ENCODE results near the gene GPAT3.
"Not testable (repeated sequence)": the region's sequence is repeated elsewhere in the genome, so short reads cannot be mapped to it uniquely, and the experiment has no call there.

GPAT3 gene

DNA sequence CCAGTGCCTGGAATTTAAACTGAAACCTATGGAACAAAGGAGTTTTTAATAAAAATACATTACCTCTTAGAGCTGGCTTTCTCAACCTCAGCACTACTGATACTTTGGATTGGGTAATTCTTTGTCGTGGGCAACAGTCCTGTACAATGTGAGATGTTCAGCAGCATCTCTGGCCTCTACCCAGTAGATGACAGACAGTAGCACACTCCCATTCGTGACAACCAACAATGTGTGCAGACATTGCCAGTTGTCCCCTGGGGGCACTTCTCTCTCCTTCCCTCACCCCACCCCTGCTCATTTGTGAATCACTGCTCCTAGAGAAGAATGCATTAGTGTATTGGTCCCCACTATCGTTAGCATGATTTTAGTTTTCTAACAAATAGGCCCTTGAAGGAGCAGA lies 16.2 kb downstream of the GPAT3 start:
- no peak for ATAC-seq
- DNase-seq = no peak

DNA sequence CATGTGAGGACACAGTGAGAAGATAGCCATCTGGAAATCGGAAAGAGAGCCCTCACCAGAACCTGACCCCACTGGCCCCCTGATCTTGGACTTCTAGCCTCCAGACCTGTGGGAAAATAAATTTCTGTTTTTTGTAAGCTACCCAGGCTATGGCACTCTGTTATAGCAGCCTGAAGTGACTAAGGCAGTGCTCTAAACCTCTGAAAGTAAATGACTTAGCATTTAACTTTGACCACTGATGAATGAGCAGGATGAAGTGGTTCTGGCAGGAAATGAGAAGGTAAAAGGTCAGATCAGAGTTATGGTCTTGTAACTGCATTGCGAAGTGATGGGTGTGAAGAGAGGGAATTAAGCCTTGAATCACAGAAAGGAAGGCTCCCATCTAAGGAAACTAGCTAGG lies 17.0 kb downstream of the GPAT3 start:
- DNase-seq (no peak), ATAC-seq (peak; percentile 80)

DNA sequence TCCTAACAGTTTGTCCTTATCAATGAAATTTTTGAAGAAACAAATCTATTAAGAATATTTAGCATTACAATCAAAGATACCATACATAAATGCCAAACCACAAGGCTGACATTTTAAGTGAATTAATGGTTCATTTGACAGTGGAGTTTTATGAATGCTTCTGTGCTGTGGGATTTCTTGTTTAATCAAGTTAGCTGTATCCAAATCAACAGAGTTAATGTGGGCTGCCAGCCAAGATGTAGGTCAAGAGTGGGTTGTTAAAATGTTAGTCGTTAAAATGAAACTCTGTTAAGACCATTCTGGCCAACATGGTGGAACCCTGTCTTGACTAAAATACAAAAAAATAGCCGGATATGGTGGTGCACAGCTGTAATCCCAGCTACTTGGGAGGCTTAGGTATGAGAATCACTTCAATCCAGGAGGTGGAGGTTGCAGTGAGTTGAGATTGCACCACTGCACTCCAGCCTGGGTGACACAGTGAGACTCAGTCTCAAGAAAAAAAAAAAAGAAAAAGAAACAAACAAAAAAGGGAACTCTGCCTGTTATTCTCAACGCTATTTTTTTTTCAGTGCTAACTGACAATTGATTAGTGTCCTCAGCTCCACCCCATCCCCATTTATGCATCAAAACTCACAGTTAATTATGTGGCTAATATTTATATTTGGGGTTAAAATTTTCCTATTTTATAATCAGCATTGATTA lies 20.2 kb downstream of the GPAT3 start:
- DNase-seq = no peak
- ATAC-seq = no peak

DNA sequence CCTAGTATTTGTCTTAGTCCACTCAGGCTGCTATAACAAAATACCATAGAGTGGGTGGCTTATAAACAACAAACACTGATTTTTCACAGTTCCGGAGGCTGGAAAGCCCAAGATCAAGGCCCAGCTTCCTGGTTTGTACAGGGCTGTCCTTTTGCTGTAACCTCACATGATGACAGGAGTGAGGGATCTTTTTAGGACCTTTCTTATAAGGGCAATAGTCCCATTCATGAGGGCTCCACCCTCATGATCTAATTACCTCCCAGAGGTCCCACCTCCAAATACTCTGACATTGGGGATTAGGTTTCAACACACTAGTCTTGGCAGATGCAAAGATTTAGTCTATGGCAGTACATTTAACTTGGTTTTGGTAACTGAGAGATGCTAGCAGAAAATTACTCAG lies 20.9 kb downstream of the GPAT3 start:
- ATAC-seq (no peak), DNase-seq (no peak)

DNA sequence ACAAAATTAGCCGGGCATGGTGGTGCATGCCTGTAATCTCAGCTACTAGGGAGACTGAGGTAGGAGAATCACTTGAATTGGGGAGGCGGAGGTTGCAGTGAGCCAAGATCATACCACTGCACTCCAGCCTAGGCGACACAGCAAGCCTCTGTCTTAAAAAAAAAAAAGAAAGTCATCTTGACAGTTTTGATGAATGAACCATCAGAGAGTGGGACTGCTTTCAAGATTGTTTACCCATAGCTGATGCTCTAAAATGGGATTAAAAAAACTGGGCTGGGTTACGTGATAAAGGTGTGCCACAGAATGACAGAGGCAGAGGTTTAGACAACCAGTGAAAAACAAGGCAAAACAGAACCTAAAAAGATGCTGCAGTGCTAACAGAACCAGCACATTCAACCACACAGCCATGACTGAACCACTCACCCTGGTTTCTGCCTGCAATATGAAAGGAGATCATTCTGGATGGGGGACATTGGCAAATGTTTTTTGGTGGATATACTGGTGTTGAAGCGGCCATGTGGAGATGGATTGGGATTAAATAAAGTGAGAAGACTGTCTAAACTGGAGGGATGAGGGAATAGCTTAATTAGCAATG lies 22.2 kb downstream of the GPAT3 start:
- no peak for ATAC-seq
- no peak for DNase-seq

DNA sequence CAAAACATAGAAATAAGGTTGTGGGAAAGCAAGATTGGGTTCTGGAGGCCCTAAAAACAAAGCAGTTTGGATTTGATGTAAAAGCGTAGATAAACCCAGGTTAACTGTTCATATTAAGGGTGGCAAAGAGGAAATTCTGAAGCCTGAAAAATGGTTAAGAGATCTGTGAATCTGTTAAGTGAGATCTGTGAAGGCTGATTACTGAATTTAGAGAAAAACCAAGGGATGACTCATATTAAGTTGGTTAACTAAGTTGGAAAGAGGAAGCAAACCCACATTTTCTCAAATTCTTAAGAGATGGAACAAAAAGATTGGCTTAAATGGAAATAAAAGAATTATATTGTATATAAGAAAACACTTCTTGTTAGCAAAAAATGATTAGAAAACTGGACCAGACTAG lies 22.8 kb downstream of the GPAT3 start:
- ATAC-seq = peak; percentile 53
- no peak for DNase-seq

DNA sequence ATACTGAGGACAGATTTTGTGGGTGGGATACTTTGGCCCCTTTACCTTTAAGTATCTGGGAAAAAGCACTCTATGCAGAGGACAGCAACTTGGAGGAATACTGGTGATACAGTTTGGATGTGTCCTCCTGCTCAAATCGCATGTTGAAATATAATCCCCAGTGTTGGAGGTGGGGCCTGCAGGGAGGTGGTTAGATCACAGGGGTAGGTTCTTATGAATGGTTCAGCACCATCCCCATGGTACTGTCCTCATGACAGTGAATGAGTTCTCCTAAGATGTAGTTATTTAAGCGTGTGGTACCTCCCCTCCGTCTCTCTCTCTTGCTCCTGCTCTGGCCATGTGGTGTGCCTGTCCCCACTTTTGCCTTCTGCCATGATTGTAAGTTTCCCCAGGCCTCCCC lies 24.6 kb downstream of the GPAT3 start:
- DNase-seq = no peak

DNA sequence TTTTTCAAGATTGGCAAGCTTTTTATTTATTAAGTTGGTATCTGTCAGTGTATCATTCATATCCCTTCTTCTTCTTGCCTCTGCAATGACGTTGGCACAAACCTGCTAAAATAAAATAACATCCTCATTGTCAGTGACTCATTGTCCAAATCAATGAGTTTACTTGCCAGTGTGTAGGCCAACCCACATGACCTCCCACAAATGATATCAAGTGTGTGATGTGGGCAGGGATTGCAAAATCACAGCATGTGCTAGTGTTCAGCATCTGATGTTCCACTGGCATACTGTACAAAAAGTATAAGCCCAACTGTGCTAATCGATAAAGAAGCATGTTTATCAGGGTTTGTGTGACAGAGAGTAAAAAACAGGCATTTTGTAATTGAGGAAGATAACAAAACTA lies 25.5 kb downstream of the GPAT3 start:
- peak; percentile 9 for DNase-seq
- ATAC-seq = peak; percentile 49

More for the DNA sequence above, 24.6 kb downstream of the GPAT3 start:
- ATAC-seq = no peak

DNA sequence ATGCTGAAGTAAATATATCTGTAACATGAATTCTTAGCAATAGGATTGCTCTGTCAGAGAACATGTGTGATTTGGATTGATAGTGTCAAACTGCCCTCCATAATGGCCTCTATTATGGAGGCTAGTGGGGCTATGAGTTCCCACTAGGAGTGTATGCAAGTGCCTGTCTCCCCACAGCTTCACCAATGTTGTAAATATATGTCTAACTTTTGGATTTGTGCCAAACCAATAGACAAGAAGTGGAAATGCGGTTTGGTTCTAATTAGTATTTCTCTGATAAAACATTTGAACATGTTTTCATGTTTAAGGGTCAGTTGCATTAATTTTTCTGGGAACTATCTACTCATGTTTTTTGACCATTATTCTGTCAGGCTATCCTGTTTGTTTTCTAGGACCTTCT lies 28.1 kb downstream of the GPAT3 start:
- ATAC-seq (no peak), DNase-seq (no peak)

DNA sequence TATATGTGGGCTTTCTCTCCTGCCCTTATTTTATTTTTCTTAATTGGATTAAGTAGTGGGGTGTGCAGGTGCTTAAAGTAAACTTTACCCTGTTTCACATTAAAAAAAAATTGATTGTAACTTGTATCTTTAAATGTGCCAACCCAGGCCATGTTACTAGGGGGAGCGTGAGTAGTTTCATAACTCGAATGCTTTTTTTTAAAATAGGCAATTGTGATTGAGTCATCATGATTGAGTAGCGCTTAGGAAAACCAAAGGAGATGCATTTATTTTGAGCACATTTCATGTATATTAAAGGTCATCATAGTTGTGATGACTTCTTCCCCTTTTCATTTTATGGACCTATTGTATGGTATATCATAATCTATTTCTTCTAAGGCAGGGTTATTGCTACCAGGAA lies 32.2 kb downstream of the GPAT3 start:
- DNase-seq (no peak), ATAC-seq (no peak)

DNA sequence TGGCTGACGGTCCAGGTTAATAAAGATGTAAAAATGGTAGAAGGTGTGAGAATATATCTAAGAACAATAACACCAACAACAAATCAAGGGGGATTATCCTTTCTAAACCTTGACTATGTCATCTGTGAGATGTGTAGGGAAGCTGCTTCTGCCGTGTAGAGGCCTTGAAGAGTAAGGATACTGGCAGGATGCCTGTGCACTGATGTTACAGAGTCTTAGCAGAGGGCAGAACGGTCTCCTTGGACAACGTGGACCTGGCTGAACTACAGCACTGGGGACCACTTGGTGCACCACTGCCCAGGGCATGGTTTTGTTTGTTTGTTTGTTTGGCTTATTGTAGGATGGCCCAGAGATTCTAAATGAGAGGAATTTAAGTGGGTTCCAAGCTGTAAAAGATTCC lies 33.5 kb downstream of the GPAT3 start:
- ATAC-seq (no peak), DNase-seq (no peak)

DNA sequence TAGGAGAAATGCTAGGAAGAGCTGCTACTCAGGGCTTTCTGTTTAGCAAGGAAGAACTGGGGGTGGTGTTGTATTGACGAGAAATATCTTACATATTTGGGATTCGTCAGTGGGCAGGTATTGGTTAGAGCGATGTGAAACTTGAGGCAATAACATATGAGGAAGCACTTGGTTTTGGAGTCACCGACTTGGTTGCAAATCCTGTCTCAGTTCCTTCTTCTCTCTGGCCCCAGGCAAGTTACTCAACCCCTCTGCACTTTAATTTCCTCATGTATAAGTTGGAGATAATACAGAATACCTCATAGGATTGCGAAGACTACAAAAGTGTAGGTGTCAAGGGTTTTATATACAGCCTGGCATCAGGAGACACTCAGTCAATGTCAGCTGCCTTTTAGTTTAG lies 34.1 kb downstream of the GPAT3 start:
- DNase-seq = no peak
- no peak for ATAC-seq

DNA sequence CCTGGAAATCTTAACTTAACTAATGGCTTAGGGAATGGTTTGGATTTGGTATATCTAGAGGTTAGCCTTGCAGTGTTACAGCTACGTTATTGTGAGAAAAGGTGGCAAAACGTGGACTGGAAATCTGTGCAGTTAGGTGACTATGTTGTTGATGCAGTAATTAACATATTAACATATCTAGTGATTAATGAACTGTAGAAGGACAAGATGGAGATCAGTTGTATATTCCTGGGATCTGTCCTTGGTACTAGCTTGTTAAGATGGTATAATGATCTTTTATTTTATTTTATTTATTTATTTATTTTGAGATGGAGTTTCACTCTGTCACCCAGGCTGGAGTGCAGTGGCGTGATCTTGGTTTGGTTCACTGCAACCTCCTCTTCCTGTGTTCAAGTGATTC lies 36.9 kb downstream of the GPAT3 start:
- ATAC-seq = no peak
- DNase-seq = no peak

DNA sequence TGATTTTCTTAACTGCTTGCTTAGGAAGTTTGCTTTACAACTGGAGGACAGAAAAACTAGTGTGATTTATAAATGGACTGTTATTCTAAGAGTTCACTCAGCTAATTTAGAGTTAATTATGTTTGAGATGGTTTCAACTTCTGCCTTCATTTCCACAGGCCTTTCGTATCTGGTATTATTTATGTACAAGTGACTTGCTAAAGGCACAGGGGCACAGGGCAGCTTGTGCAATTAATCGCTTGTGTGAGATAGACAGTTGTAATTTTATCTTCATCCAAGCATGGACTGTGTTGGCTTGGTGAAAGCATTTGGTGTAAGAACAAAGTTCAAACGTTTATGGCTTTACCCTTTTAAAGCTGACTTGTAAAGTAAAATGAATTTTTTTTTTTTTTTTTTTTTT lies 38.3 kb downstream of the GPAT3 start:
- DNase-seq (no peak), ATAC-seq (no peak)

DNA sequence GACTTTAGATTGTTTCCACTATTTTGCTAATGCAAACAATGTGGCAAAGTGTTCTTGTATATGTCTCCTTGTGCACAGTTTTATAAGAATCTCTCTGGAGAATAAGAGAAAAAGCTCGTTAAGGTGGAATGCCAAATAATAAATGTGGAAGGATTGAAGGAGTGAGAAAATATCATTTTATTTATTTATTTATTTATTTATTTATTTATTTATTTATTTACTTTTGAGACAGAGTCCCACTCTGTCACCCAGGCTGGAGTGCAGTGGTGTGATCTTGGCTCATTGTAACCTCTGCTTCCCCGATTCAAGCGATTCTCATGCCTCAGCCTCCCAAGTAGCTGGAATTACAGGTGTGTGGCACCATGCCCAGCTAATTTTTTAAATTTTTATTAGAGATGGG lies 40.3 kb downstream of the GPAT3 start:
- ATAC-seq, DNase-seq: not testable (repeated sequence)

DNA sequence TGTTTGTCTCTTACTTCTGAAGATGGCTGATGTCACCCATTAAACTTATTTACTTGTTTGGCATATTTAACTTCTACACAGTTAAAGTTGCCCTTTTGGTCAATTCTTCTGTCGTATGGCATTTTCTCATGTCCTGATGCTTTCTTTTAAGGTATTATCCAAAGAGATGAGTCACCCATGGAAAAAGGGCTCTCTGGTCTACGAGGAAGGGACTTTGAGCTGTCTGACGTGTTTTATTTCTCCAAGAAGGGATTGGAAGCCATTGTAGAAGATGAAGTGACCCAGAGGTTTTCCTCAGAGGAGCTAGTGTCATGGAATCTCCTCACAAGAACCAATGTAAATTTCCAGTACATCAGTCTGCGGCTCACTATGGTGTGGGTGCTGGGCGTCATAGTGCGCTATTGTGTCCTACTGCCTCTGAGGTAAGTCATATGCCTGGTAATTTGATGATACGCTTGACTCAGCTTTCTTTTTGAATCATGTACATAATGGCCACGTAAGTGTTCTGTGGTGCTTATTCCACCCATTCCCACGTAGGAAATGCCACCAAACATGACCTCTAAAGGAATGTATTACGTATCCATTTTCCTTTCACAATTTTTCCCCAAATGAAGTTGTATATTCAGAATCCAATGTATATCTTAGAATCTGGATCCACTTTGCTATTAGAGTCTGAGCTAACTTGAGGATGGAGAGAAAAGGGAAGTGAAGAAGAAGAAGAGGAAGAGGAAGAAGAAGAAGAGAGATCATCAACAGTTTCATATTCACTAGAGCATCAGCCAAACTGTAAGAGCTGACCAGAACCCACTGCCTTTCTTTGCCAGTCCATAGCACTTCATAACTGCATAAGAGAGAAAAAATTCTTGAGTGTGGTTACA lies 45.7 kb downstream of the GPAT3 start:
- DNase-seq (no peak), ATAC-seq (peak; percentile 36)

DNA sequence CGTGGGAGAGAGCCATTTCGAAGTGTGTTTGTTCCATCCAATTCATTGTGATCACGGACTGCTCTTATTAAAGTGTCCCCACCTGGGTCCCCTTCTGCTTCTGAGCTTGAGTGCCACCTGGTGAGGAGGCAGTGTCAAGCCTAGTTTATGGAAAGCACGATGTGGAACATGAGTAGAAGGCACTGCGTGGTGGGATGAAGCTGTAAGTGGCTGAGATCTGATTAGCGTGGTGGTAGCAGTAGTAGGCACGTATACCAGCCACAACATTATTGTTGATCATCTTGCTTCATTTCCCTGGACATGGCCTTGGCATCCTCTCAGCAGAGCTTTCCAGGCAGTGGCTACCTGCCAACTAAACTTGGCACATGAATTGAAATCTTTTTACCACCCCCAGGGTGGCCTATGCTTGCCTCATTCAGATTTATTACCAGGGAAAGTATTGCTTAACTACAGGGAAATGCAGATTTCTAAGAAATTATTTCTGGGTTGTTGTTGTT lies 46.4 kb downstream of the GPAT3 start:
- ATAC-seq (peak; percentile 49), DNase-seq (no peak)

DNA sequence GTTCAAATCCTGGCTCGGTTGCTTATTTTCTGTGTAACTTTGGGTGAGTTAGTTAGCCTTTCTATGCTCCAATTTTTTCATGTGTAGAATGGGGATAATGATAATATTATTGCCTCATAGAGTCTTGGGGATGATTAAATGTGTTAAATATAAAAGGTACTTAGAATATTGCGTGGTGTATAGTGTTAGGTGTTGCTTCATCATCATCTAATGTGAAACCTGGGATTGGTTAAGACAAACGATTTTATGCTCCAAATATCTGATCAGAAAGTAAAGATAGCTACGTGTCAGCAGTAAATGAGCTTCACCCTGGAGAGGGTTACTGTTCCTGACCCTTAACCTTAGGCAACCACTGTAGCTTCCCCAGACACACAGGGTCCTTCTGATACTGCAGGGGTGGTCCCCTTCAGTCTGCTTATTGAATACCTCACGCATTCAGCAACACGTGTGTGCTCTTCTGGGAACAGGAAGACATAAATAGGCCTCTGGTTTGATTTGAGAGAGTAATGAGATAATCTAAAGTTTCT lies 50.1 kb downstream of the GPAT3 start:
- no peak for DNase-seq
- ATAC-seq = no peak

DNA sequence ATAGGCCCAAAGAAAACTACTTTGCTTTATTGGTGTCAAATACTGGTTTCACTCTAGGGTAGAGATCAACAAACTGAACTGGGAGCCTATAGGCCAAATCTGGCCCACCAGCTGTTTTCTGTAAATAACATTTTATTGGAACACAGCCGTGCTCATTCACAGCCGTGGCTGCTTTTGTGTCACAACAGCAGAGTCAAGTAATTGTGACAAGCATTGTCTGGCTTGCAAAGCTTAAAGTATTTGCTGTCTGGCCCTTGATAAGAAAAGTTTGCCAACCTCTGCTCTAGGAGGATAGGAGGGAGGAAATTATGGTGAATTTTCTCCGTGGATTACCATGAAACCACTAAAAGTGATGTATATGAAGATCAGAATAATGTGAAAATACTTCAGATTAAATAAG lies 53.4 kb downstream of the GPAT3 start:
- ATAC-seq (no peak), DNase-seq (no peak)

DNA sequence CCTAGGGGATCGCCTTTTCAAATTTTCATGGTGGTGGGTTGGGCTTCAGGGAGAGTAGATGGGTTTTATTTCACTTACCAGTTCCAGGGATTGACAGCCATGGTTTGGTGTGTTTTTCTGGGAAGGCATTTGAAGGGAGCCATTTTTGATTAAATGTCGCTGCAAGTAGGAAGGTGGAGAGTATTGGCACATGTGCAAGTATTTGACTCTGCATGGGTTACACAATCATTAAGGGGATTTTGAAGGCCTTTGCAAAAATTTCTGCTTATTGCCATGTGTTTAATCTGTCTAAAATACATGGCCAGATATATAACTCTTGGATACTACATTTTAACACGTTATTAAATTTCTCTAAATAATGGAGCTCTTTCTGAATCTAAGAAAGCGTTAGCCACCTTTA lies 55.1 kb downstream of the GPAT3 start:
- ATAC-seq (no peak), DNase-seq (no peak)

DNA sequence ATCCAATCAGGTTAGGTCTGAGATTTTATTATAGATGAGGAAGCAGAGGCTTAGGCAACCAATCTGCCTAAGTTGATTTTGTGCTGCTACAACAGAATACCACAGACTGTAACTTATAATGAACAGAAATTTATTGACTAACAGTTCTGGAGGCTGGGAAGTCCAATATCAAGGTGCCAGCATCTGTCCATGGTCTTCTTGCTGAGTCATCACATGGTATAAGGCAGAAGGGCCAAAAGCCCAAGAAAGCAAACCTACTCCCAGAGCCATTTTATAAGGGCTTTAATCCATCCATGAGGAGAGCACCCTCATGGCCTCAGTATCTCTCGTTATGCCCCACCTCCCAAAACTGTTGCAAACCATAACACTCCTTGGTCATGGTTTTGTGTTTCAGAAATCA lies 55.8 kb downstream of the GPAT3 start:
- no peak for DNase-seq
- ATAC-seq = no peak

DNA sequence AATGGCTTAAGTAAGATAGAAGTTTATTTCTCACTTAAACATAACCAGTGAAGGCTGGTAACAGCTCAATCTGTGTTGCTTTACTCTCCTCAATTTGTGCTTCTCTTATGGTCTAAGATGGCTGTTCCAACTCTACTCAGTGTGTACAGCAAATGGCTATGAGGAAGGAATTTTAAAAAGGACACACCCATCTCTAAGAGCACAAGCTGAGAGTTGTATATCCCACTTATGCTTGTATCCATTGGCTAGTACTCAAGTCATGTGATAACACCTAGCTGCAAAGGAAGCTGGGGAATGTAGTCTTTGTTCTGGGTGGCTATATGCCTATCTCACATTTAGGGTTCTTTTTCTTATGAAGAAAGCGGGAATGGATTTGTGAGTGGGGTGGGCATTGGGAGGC lies 63.3 kb downstream of the GPAT3 start:
- DNase-seq (no peak), ATAC-seq (peak; percentile 46)

DNA sequence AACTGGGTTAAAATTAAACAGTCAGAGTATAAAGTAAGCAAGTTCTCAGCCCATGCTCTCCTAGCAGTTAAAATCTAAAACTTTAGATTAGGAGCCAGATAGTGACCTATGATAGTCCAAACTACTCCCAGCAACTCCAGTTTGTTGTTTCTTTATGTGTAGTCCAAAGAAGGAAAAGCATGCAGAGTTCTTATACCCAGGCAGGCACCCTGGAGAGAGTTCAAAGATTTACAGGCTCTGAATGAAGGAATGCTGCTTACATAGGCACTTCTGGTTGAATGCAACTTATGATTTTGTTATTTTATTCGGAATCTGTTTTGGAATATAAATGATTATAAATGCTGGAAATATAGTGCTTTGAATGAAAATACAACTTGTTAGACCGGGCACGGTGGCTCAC lies 67.2 kb downstream of the GPAT3 start:
- no peak for ATAC-seq
- no peak for DNase-seq

All from stimulated activated naive CD8-positive, alpha-beta T cell treated with anti-CD3 and anti-CD28 coated beads, Interleukin-15, Interleukin-2, amounts not matched to agents 100 U/mL and 50 U/mL, for 24 hours (primary cell).